Keratinocyte (primary cell): Measurements from ENCODE around the gene ANGEL1. TPM values are rescaled to one million over a fixed set of nuclear protein-coding genes. Genes with fewer than 3 reads are reported as not detected.

Experiments used
- DNase-seq: peaks from one replicate; pipeline ENCODE4 v3.0.0-alpha.2; 2011; ENCODE audit warnings: low read depth, missing footprints, low spot score
- FAIRE-seq: peaks from 2 replicates; lab custom pipeline; 2011; peaks lifted over from hg19 to GRCh38; lab: Jason Lieb, UNC
- H2AFZ ChIP-seq: 2 replicates; pipeline ENCODE4 v1.6.0; 2012; ENCODE audit warnings: low read length, control low read depth, inconsistent platforms; ENCODE audit not compliant: control insufficient read depth
- H3K27ac ChIP-seq: 2 replicates; pipeline ENCODE4 v1.5.1; 2011; ENCODE audit warnings: low read length; ENCODE audit not compliant: control insufficient read depth, insufficient read depth
- H3K27me3 ChIP-seq: 3 replicates; pipeline ENCODE4 v1.6.0; 2011; ENCODE audit warnings: low read length; ENCODE audit not compliant: control insufficient read depth, insufficient read depth; ENCODE audit errors: extremely low read depth
- H3K36me3 ChIP-seq, 2 experiments: 2 replicates in 1 of 2; 3 replicates in 1 of 2; pipeline ENCODE4 v1.5.1; 2011; ENCODE audit warnings: low read length in 2 of 2, mild to moderate bottlenecking in 1 of 2; ENCODE audit not compliant: control insufficient read depth in 2 of 2, insufficient read depth in 2 of 2; ENCODE audit errors: extremely low read depth in 1 of 2
- H3K4me1 ChIP-seq: 3 replicates; pipeline ENCODE4 v1.5.1; 2011; ENCODE audit warnings: low read length; ENCODE audit not compliant: control insufficient read depth, insufficient read depth; ENCODE audit errors: extremely low read depth
- H3K4me2 ChIP-seq: 3 replicates; pipeline ENCODE4 v1.6.0; 2011; ENCODE audit warnings: low read depth, low read length; ENCODE audit not compliant: control insufficient read depth, insufficient read depth; ENCODE audit errors: extremely low read depth
- H3K4me3 ChIP-seq, 3 experiments: fragments of 200-600 bp in 1 of 3; sonication (generic) in 1 of 3; 2 replicates in 2 of 3; 3 replicates in 1 of 3; pipeline ENCODE4 v1.5.1; 2011 to 2016; ENCODE audit warnings: low read length in 3 of 3, mild to moderate bottlenecking in 3 of 3, control low read depth in 2 of 3, inconsistent platforms in 1 of 3, low read depth in 1 of 3, mixed read lengths in 1 of 3, mixed run types in 1 of 3, moderate library complexity in 1 of 3; ENCODE audit not compliant: control insufficient read depth in 2 of 3, insufficient read depth in 2 of 3; ENCODE audit errors: extremely low read depth in 1 of 3
- H3K79me2 ChIP-seq: 2 replicates; pipeline ENCODE4 v1.6.0; 2012; ENCODE audit warnings: low read length; ENCODE audit not compliant: control insufficient read depth, insufficient read depth
- H3K9ac ChIP-seq: 3 replicates; pipeline ENCODE4 v1.6.0; 2011; ENCODE audit warnings: low read length; ENCODE audit not compliant: control insufficient read depth, insufficient read depth; ENCODE audit errors: extremely low read depth
- H3K9me1 ChIP-seq: 3 replicates; pipeline ENCODE4 v1.6.0; 2011; ENCODE audit warnings: low read length; ENCODE audit not compliant: control insufficient read depth, insufficient read depth; ENCODE audit errors: extremely low read depth
- H3K9me3 ChIP-seq: 2 replicates; pipeline ENCODE4 v1.5.1; 2012; ENCODE audit warnings: low read depth, low read length; ENCODE audit not compliant: control insufficient read depth
- H4K20me1 ChIP-seq: 3 replicates; pipeline ENCODE4 v1.6.0; 2011; ENCODE audit warnings: low read length; ENCODE audit not compliant: control insufficient read depth, insufficient read depth; ENCODE audit errors: extremely low read depth
- CTCF ChIP-seq, 3 experiments: IDR thresholded peaks in 1 of 3; conservative IDR thresholded peaks in 1 of 3; optimal IDR thresholded peaks in 1 of 3; 2 replicates in 2 of 3; 3 replicates in 1 of 3; pipeline versions ENCODE3 to v1.5.1; 2011; ENCODE audit warnings: low read length in 3 of 3, mild to moderate bottlenecking in 3 of 3, moderate library complexity in 2 of 3, control low read depth in 1 of 3, inconsistent platforms in 1 of 3; ENCODE audit not compliant: insufficient read depth in 2 of 3; ENCODE audit errors: extremely low read depth in 1 of 3
- EZH2 ChIP-seq: IDR thresholded peaks from one replicate; pipeline ENCODE4 v1.6.1; 2012; ENCODE audit warnings: inconsistent platforms, mild to moderate bottlenecking, low read length, moderate library complexity
- dilution Hi-C: fragments of 300-500 bp; cut with MboI; formaldehyde crosslinking; loops from one replicate; pipeline ENCODE4 v1.7.0; 2020; ENCODE audit warnings: low sequenced_read_pairs; ENCODE audit not compliant: extremely low pct_ligation_motif_present
- polyA plus RNA-seq, 5 experiments: library from polyadenylated mRNA; depleted of rRNA in 3 of 5; stranded (reverse) in 3 of 5; stranded (forward) in 1 of 5; unstranded in 1 of 5; fragments of >200 nt; gene quantifications; 1 replicate in 1 of 5; 2 replicates in 3 of 5; 3 replicates in 1 of 5; pipeline versions ENCODE4 v1.2.1 to v1.2.3, GENCODE V29; 2011 to 2012; ENCODE audit warnings: missing spikeins in 2 of 5, low read depth in 1 of 5, low replicate concordance in 1 of 5

ANGEL1 gene
- polyA plus RNA-seq, 1 donor (not counting 4 experiments of a cell fraction or from before 2014, with no cell fraction given), result 13.0 TPM

DNA sequence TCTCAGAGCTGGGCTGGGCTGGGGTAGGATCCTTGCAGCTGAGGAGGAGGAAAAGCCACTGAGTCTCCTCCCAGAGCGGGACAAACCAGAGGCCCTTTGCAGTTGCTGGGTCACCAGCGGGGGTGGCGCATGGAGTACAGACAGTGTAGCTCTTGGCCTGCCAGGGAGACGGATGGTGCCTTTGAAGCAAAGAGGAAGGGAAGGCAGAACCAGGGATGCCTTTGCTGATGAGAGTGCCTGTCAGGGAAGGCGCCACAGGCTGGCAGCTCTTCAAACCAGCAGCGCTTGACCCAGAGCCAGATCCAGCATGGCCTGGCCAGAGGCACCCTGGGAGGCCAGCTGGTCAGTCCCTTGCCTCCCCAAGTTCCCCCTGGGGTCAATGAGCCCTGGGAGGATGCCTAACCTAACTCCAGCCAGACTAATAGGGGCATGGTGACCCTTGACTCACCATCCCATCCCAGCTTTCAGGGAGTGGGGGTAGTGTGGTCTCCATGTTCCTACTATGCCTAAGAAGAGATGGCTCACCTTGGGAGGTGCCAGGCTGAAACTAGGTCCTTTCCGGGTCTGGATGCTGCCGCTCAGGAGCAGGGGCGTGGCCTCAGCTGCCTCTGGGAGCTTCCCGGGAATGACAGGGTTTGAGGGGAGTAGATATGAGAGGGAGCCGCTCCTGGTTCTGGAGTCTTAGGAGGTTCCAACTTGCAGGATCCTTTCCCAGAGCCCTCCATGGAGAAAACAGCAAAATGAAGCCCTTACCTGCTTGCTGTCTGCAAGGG, 31.6 kb downstream of the ANGEL1 start:
- Histone ChIP-seq H3K4me1 (peaks cover 7% of the 10 kb centered on the region), H3K9me1 (no peaks in the 10 kb centered on the region), H3K9ac (no peak overlapping the region), H4K20me1 (no peaks in the 10 kb centered on the region), H2AFZ (no peak overlapping the region), H3K4me3 (no peak overlapping the region), H3K9me3 (no peaks in the 10 kb centered on the region), H3K4me2 (no peak overlapping the region), H3K27me3 (peaks cover 3% of the 10 kb centered on the region), H3K36me3 (peaks cover 3 to 8% of the 10 kb centered on the region in 2 experiments), H3K27ac (no peak overlapping the region), H3K79me2 (no peaks in the 10 kb centered on the region)
- no peak for TF ChIP-seq CTCF (optimal IDR thresholded peaks at IDR 0.05 in 1 of 3, IDR thresholded peaks at IDR 0.05 in 1 of 3, conservative IDR thresholded peaks at IDR 0.05 in 1 of 3; ENCODE audit: extremely low read depth in 1 of 3, insufficient read depth in 2 of 3, low read length in 3 of 3)
- no peak for TF ChIP-seq EZH2
- FAIRE-seq, result no peak
- DNase-seq, result no peak
- dilution Hi-C loops, result no loop called here

- TF ChIP-seq CTCF (optimal IDR thresholded peaks at IDR 0.05 in 1 of 3, IDR thresholded peaks at IDR 0.05 in 1 of 3, conservative IDR thresholded peaks at IDR 0.05 in 1 of 3; ENCODE audit: extremely low read depth in 1 of 3, insufficient read depth in 2 of 3, low read length in 3 of 3) (no peak), EZH2 (no peak)
- Histone ChIP-seq H3K9me3 (no peaks in the 10 kb centered on the region), H3K9ac (no peak overlapping the region), H3K4me1 (peaks cover 7% of the 10 kb centered on the region), H2AFZ (no peak overlapping the region), H3K27me3 (peaks cover 3% of the 10 kb centered on the region), H3K4me2 (no peak overlapping the region), H4K20me1 (no peaks in the 10 kb centered on the region), H3K36me3 (peaks cover 3 to 6% of the 10 kb centered on the region in 2 experiments), H3K4me3 (no peak overlapping the region), H3K27ac (no peak overlapping the region), H3K9me1 (no peaks in the 10 kb centered on the region), H3K79me2 (no peaks in the 10 kb centered on the region)
- dilution Hi-C loops, result no loop called here
- DNase-seq (no peak), FAIRE-seq (no peak)
Observed at GRCh38 chr14:76780360-76780759, 32.3 kb downstream of the ANGEL1 start.
